ENCODE measurements around the gene CLDN4.

CLDN4 gene

GRCh38 chr7:73871163-73872011, 40.6 kb downstream of the CLDN4 start:
- POLR2A ChIA-PET (ENCODE audit: low non-redundant PET): no interaction called here
- CTCF ChIA-PET: interaction anchor here (0.5 kb wide), 1 partner anchor 138 kb away, joined by 3 read pairs; no protein-coding TSS in a partner anchor
- no peak for DNase-seq (ENCODE audit: low spot score)
- no peak for TF ChIP-seq CTCF (conservative IDR thresholded peaks at IDR 0.05; ENCODE audit: low read depth)
- no peak overlapping the region for H3K27ac ChIP-seq

DNA sequence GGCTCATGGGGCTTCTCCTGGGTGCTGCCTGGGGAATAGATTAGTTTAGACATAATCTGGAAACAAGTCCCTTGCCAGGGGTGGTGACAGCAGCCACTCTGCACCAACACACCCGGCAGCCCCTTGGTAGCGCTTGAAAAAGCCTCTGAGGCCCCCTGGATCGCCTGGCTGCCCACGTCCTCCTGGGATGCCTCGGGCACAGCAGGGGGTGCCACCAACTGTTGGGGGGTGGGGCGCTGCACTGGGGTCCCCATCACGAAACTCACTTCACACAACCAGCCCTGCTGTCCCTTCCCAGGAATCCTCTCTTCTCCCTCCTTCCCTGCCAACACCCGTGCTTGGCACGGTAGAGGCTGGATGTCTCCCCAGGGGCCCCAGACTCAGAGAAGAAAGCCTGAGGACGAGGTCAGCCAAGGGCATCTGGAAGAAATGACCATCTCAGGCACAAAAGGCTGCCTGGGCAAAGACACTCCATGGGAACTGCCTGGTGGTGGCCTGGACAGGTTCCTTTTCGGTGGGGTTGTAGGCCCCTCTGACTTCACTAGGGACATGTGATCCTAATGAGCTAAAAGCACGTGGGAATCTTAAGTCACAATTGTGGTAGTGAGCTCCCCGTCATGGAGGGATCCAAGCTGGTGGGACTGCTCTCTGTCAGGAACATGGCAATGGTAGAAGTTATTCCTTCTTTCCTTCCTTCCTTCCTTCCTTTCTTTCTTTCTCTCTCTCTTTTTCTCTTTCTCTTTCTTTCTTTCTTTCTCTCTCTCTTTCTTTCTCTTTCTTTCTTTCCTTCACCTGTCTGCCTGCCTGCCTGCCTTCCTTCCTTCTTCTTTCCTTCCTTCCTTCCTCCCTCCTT, 41.5 kb downstream of the CLDN4 start:
- DNase-seq (ENCODE audit: low spot score): no peak
- POLR2A ChIA-PET (ENCODE audit: low non-redundant PET): no interaction called here
- no peak overlapping the region for H3K27ac ChIP-seq
- CTCF ChIA-PET: interaction anchor here (0.5 to 0.6 kb wide), 2 partner anchors 137 to 1697 kb away, joined by 3 to 4 read pairs; no protein-coding TSS in a partner anchor
- no peak for TF ChIP-seq CTCF (conservative IDR thresholded peaks at IDR 0.05; ENCODE audit: low read depth)

DNA sequence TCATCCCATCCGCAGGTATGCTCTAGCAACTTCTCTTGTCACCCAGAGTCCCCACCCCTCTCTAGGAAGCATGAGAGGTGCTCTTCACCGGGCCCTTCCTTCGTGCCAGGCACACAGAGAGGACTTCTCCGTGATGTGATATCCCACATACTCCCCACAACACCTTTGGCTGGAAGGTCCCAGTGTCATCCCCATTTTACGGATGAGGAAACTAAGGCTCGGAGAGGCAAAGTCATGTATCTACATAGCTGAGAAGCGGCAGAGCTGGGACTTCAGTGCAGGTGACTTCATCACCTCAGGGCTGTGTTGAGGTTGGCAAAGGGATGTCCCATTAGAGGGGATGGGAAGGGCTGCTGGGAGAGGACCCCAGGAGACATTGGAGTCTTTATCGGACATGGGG, 45.6 kb downstream of the CLDN4 start:
- no peak for DNase-seq (ENCODE audit: low spot score)
- POLR2A ChIA-PET (ENCODE audit: low non-redundant PET): no interaction called here
- TF ChIP-seq CTCF (conservative IDR thresholded peaks at IDR 0.05; ENCODE audit: low read depth): no peak
- no peak overlapping the region for H3K27ac ChIP-seq
- CTCF ChIA-PET: interaction anchor here (0.7 kb wide), 1 partner anchor 123 kb away, joined by 3 read pairs; no protein-coding TSS in a partner anchor

DNA sequence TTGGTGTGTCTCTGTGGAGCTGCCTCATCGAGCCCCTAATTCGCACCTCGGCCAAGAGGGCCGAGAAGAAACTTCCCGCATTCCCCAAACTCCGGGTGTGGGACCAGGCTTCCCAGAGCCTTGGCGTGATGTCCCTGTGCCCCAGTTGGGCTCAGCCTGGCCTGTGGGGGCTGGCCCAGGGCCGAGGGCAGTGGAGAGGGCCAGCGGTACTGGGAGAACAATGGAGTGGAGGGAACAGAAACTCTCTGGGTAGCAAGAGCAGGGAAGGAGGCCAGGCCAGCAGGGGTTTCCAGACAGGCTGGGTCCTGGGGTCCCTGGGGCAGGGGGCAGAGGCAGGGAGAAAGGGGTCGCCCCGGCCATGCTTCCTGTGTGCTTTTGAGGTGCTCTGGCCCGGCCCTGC, 46.2 kb downstream of the CLDN4 start:
- no peak for DNase-seq (ENCODE audit: low spot score)
- ChIA-PET POLR2A (ENCODE audit: low non-redundant PET) (no interaction called here), CTCF (interaction anchor here (0.7 kb wide), 1 partner anchor 123 kb away, joined by 3 read pairs; no protein-coding TSS in a partner anchor)
- TF ChIP-seq CTCF (conservative IDR thresholded peaks at IDR 0.05; ENCODE audit: low read depth): no peak
- H3K27ac ChIP-seq: no peak overlapping the region

- H3K27ac ChIP-seq: no peak overlapping the region
- POLR2A ChIA-PET (ENCODE audit: low non-redundant PET): no interaction called here
- DNase-seq (ENCODE audit: low spot score): no peak
- TF ChIP-seq CTCF (conservative IDR thresholded peaks at IDR 0.05; ENCODE audit: low read depth): no peak
- CTCF ChIA-PET: no interaction called here
Observed at GRCh38 chr7:73879977-73880681, 49.3 kb downstream of the CLDN4 start.

DNA sequence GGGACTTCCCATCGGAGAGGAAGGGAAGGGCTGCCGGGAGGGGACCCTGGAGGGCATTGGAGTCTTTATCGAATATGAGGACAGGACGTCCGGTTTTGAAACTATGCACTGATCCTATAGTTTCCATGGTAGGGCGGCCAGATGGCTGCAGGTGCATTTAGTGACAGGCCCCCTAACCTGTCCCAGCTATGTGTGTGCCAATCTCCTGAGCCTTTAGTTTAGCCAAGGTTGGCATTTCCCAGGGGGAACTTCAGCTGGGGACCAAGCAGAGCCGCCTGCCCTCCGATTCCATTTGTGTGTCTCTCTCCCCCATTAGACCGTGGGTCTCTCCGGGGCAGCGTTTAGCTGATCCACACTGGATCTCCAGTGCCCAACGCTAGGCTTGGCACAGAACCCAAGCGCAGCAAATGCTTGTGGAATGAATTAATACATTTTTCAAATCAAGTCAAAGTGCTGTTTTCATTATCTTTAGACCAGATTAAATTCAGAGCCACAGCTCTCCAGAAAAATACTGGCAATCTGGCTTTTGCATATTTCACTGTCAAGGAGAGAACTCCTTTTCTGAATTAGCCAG, 50.0 kb downstream of the CLDN4 start:
- POLR2A ChIA-PET (ENCODE audit: low non-redundant PET): no interaction called here
- CTCF ChIA-PET: no interaction called here
- no peak overlapping the region for H3K27ac ChIP-seq
- no peak for TF ChIP-seq CTCF (conservative IDR thresholded peaks at IDR 0.05; ENCODE audit: low read depth)
- no peak for DNase-seq (ENCODE audit: low spot score)

Data from RWPE1 (cell line).